GM12875 (cell line): Measurements from ENCODE around the gene USP43.

ENCODE experiments used
- H3K4me3 ChIP-seq: one replicate; pipeline ENCODE4 v1.5.1; 2011; ENCODE audit warnings: low read depth, low read length, control low read depth
- TF ChIP-seq, protein P1 (sequence below): IDR thresholded peaks from 2 replicates; pipeline ENCODE4 v1.5.1; 2011; ENCODE audit warnings: low read depth, mild to moderate bottlenecking, control low read depth, inconsistent platforms, low read length, moderate library complexity, borderline replicate concordance; ENCODE audit not compliant: insufficient read depth

Gene USP43

DNA sequence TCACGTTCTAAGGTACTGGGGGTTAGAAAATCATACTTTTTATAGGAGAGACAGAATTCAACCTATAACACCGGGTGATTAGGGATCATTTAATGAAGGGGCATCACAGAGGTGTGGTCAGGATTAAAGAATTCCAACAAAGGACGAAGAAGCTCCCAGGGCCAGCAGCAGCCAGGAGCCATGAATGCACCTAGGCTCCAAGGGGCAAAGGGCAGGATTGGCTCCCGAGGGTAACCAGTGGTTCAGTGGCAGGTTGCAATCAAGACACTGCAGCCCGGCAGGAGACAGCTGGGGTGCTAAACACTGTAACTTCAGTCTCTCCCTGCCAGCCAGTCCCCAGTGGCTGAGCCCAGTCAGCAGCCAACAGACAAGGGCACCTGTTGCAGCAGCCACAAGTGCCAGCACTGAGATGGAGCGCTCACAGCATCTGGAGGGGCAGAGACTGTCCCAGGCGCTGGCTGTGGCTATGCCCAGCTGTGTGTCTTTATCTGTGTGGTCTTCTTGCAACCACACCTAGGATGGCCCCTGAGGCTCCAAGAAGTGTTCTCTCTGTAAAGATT lies 122.2 kb downstream of the USP43 start:
- H3K4me3 ChIP-seq: no peak overlapping the region
- TF ChIP-seq, protein P1, sequence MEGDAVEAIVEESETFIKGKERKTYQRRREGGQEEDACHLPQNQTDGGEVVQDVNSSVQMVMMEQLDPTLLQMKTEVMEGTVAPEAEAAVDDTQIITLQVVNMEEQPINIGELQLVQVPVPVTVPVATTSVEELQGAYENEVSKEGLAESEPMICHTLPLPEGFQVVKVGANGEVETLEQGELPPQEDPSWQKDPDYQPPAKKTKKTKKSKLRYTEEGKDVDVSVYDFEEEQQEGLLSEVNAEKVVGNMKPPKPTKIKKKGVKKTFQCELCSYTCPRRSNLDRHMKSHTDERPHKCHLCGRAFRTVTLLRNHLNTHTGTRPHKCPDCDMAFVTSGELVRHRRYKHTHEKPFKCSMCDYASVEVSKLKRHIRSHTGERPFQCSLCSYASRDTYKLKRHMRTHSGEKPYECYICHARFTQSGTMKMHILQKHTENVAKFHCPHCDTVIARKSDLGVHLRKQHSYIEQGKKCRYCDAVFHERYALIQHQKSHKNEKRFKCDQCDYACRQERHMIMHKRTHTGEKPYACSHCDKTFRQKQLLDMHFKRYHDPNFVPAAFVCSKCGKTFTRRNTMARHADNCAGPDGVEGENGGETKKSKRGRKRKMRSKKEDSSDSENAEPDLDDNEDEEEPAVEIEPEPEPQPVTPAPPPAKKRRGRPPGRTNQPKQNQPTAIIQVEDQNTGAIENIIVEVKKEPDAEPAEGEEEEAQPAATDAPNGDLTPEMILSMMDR: no peak

DNA sequence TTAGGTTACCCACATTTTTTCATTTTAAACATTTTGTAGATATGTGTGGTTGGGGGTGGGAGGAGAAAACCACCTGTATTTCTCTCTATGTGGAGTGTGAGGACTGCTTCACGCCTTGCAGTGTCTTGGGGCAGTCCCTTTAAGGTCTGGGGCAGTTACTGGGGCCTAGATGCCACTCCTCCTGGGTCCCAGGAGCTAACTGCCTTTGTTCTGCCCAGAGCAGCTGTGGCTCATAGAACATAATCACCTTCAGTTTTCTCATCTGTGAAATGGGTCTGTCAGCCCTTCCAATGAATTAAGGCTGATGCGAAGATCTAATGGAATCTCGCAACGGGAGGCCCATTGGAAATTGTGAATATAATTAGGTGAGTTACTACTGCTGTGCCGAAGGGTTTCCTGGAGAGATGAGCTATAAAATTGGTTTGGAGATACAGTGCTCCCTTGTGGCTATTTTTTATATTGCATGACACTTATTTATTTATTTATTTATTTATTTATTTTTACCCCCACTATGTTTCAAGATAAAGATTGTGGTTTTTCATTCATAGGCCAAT lies 123.1 kb downstream of the USP43 start:
- no peak overlapping the region for H3K4me3 ChIP-seq
- TF ChIP-seq, protein P1: no peak

DNA sequence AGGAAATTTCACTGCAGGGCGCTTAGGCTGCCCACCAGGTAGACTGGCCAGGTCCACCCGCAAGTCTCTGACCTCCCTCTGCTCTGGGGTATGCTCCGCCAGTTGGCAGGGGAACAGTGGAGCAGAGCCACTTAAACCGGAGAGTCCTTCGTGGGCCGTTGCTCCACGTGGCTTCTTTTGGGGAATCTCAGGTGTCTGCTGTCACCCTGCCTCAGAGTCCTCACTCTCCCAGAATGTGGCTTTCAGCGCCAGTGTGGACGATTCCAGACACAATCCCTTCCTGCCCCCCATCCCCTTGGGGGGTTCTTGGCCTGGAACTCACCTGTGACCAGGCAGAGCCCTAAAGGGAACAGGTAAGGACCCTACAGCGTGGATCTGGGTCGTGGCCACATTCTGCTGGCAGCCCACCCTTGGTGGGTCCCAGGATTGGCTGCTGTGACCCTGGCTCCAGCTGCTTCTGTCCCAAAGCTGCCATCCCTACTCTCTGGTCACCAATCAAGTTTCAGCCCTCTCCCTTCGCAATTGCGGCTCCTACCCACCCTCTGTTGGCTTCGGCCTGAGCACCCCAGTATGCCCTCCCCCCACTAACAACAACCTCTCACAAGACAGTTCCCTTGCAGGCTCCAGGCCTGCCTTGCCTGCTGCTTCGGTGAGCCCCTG lies 123.8 kb downstream of the USP43 start:
- H3K4me3 ChIP-seq: no peak overlapping the region
- TF ChIP-seq, protein P1: no peak

- H3K4me3 ChIP-seq: no peak overlapping the region
- TF ChIP-seq, protein P1: no peak
Measured at GRCh38 chr17:9771465-9771864, 126.1 kb downstream of the USP43 start.

- TF ChIP-seq, protein P1: no peak
- no peak overlapping the region for H3K4me3 ChIP-seq
Measured at GRCh38 chr17:9772658-9773057, 127.3 kb downstream of the USP43 start.

- TF ChIP-seq, protein P1: no peak
- H3K4me3 ChIP-seq: no peak overlapping the region
Measured at GRCh38 chr17:9776911-9777310, 131.6 kb downstream of the USP43 start.
